GM04504 (cell line): ENCODE data around the gene FNDC11.

Experiments used
- DNase-seq: peaks from one replicate; pipeline ENCODE4 v3.0.0-alpha.2; 2012; ENCODE audit warnings: low read depth

The FNDC11 gene

DNA sequence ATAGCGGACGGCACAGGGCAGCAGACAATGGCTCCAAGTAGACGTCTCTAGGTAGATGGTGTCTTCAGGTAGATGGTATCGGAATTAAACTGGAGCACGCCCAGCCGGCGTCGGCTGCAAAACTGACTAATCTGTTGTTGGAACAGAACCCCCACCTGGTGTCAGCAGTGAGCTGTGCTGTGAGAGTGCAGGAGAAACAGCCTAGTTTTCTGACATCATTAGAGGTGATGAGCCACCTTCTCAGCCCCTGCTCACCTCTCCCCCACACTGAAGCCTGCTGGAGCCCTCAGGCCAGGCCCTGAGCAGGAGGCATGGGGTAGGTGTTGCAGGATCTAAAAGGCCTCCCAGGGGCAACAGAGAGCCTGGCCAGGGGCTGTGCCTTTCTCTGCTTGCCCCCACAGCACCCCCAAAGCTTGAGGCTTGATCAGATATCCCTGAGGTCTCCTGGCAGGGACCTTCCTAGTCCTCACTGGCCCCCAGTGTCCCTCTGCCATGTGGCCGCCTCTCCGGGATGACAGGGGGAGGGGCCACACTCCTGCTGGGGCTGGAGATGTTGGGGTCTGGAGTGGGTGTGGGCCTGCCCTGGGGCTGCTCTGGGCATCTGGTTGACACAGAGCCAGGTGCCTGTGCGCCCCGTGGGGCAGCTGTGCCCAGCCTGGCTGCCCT, 27.0 kb downstream of the FNDC11 start:
- no peak for DNase-seq

DNA sequence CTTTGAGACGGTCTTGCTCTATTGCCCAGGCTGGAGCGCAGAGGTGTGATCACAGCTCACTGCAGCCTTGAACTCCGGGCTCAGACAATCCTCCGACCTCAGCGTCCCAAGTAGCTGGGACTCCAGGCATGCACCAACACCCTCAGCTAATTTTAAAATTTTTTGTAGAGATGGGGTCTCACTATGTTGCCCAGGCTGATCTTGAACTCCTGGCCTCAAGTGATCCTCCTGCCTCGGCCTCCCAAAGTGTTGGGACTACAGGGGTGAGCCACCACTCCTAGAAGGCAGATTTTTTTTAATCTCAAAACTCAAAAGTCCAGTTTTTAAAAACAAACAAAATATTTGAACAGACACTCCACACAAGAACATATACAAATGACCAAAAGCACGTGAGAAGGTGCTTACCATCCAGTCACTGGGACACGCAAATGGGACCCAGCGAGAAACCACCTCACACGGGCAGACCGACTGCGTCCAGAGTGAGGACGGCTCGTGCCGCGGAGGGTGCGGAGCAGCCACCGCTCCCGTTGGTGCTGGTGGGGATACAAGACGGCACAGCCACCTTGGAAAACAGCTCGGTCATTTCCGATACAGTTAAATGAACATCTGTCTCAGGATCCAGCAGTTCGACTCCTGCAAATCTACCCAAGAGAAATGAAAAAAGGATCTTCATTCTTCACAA, 28.6 kb downstream of the FNDC11 start:
- no peak for DNase-seq

DNA sequence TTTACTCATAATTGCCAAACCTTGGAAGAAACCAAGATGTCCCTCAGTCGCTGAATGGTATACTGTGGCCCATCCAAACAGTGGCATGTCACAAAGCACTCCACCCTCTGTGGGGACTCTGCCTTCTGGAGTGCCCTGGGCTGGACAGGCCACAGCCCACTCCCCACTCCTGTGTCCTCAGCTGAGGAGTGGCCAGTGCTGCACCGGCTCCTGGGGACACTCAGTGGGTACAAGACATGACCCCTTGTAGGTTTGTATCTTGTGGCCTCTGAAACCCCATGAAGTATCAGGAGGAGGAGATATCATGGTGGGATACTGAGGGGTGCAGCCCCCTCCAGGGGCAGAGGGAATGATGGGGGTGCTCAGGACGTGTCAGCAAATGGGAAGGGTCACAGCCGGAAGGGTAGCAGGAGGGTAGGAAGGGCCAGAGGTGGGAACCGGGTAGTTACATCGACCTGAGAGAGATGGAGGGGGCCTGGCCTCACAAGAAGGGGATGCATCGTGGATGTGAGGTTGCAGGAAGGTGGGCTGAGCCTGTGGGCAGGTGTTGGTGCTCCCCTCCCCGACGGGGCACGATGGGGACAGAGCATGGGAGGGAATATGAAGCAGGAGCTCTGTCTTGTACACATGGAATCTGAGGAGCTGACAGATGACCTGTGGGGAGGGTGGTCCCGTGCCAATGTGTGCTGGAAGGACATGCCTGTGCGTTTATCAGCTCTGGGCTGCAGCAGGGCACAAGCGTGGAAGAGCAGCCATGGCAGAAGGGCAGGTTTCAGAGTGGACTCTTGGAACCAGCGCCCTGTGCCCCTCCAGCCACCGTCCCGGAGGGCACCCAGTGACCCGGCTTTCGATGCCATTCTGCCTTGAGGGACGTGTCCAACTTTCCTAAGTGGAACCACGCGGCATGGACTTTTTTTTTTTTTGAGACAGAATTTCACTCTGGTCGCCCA, 31.9 kb downstream of the FNDC11 start:
- DNase-seq = no peak

DNA sequence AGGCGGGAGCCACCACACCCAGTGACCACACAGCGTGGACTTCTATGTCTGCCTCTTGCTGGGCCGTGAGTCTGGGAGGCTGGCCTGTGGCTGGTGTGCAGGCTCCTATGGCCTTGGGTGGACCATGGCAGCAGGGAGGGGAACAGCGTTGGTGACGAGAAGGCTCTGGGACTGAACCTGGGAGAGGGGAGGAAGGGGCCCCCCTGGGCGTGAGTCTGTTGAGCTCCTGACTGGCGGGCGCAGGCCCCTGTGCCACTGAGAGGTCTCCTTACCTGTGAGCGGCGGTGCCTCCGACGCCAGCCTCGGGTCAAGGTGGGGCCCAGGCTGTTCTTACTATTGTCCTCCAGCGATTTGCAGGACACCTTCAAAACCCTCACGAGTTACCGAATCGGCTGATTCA, 32.8 kb downstream of the FNDC11 start:
- no peak for DNase-seq

DNA sequence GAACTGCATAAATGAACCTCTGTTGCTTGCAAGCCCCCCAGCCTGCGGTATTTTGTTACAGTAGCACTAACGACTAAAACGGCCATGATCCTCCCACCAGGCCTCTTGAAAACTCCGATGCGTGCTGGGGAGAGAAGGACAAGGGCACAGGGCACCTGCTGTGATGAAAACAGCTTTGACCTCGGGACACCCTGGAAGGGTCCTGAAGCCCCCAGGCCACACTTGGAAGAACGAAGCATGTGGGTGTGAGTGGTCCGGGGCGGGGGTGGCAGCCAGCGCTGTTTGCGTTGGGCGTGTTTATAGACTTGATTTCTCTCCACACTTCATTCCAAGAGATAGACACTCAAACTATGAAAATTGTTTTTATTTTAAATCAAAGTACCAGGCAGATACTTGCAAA, 33.3 kb downstream of the FNDC11 start:
- DNase-seq = no peak

DNA sequence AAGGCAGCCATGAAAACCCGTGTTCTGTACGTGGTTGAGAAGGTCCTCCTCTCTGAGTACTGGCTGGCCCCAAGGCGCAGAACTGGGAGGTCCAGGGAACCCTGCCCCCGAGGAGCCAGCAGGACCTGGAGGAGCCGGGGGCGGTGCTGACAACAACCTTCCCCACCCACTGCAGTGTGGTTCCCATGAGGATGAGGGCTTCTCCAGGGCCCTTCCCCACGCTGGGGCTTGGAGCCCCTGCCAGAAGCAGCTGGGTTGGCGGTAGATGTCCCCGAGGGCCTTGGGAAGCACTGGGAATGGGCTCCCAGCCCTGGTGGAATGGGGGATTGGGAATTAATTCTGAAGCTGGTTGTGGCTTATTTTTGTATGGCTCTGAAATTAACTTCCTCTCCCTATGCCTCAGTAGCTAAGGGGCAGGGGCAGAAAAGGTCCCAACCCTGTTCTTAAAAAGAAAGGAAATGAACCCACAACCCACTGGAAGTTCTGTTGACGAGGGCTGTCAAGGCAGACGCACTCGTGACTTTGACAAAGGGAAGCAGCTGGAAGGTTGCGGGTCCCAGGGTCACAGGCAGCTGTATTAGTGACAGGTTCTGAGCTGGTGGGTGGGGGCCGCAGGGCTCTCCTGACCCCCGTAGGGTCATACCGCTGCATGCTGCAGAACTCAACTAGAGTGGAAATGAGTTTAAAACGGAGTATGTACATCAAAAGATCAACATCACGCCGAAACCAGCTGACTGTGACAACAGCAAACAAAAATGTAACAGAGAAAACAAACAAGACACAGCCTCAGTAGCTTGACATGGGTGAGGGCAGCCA, 34.0 kb downstream of the FNDC11 start:
- DNase-seq = no peak

DNA sequence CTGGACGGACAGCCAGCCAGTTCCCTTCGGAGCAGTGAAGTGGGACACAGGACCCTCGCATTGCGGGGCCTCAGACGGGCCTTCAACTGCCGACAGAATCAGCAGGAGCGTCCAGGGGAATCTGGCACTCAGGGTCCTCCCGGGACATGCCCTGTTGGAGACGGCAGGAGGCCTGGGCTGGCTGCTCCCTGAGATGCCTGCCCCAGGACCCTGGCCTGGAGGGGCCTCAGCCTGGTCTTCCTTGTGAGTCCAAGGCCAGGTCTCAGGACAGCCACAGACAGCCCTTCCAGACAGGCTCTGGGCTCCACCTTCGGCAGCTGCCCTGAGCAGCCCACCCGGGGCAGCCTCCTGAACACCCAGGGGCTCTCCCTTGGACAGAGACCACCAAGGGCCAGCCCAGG, 34.7 kb downstream of the FNDC11 start:
- no peak for DNase-seq

DNA sequence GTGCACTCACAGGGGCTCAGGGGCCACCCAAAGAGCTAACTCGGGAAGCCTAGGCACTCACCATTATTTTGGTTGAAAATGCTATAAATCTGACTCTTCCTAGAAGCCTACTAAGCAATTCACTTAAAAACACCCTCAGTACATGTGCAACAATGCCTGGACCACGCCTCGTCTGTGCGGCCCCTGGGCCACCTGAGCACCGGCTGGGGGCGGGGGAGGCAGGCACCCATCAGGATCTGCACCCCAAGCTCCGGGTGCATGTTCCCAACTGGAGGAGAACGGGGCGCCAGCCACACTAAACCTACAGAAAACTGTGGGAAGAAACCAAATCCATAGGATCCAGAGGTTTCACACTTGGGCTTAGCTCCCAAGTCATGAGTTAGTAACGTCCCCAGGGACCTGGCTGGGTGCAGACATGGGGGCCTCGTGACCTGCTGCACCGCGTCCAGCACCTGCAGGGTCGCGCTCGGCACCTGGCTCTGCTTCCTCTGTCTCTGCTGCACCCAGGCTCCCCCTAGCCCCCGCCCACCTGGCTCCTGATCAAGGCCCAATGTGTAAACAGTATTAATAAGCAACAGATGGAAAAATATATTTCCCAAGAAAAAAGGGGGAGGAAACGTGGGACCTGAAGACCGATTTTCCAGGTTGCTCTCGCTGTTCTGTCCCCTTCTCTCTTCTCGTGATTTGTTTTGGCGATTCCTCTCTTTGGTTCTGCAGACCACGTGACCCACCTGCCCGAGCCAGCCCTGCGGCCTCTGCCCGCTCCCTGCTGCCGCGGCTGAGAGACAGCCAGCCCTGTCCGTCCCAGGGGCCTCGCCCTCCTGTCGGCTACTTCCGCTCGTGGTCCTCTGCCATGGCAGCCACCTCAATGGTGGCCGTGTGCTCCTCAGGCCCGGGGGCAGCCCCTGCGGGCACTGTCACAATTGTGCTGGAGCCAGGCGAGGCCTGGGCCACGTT, 35.6 kb downstream of the FNDC11 start:
- DNase-seq = no peak

DNA sequence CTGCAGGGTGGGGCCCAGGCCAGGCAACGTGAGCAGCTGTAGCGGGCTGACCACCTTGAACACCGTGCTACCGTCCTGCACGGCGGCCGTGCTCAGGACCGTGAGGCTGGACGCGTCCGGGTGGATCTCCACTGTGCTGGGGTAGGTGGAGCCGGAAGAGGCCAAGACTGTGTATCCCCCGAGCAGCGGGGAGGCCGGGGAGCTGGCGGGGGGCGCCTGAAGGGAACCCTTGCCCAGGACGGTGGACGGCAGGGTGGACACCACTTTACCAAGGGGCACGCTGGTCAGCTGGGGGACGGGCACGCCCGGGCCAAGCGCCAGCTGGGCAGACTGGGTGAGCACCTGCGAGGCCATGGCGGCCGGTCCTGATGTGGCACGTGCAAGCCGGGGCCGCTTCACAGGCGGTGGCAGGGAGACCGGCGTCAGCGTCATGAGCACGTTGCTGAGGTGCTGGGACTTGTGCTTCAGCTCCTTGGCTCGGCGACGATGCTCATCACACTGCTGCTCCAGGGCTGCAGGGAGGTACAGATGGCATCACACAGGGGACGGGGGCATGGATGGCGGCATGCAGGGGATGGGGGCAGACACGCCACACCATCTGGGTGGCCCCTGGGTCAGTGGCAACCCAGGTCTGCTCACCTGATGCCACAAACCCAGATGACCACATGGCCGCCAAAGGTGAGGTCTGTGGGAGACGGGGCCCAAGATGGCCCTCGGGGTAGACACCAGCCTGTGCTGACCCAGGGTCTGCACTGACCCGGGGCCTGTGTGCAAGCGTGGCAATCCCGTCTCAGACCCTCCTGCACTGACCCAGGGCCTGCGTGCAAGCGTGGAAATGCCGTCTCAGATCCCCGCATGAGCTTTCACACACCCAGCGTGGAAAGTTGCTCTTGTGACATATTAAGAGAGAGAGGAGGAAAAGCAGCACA, 36.5 kb downstream of the FNDC11 start:
- DNase-seq = no peak

DNA sequence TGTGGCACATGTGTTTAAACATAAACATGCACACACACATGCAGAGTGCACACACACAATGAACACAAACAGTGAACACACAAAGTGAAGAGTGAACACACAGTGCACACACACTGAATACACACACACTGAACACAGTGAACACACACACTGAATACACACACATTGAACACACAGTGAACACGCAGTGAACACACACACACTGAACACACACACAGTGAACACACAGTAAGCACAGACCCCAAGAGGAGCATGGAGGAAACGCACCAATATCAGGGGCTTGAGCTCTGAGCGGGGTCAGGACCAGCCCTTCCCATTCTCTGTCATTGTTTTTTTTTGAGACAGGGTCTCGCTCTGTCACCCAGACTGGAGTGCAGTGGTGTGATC, 37.2 kb downstream of the FNDC11 start:
- no peak for DNase-seq

DNA sequence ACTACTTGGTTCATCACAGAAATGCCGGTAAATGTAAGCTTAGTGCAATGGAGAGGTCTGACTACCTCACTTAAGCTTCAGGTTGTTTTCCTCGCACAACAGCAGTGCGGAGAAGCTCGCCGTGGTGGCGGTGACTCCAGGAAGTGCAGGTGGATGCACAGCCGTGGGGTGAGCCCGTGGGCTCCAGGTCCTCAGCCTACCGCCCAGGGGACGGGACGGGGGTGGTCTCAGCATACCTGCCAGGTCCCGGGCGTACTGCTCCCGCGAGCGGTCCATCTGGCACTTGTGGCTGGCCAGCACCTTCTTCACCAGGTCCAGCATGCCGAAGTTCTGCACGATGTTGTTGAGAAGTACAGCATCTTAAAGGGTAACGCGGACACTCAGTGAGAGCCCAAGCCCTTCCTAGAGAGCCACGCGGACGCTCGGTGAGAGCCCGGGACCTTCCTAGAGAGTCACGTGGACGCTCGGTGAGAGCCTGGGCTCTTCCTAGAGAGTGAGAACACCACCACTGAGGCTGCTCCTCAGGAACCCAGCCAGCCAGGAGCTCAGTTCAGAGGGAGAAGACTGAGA, 37.9 kb downstream of the FNDC11 start:
- DNase-seq = no peak

DNA sequence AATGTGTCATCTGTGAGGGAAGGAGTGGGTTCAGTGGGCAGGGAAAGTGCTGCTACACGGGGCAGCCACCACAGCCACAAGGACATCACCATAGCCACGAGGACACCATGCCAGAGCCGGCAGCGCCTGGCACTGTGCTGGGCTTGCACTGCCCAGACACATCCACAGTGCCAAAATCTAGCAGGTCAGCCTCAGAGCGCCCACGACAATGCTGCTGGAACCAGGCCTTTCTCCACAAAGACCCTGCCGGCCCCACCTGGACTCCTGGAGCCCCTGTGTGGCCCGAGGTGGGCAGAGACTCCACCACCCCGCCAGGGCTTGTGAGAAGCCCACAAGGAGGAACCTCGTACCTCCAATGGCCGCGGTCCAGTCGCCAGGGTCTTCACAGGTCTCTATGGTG, 38.7 kb downstream of the FNDC11 start:
- no peak for DNase-seq

DNA sequence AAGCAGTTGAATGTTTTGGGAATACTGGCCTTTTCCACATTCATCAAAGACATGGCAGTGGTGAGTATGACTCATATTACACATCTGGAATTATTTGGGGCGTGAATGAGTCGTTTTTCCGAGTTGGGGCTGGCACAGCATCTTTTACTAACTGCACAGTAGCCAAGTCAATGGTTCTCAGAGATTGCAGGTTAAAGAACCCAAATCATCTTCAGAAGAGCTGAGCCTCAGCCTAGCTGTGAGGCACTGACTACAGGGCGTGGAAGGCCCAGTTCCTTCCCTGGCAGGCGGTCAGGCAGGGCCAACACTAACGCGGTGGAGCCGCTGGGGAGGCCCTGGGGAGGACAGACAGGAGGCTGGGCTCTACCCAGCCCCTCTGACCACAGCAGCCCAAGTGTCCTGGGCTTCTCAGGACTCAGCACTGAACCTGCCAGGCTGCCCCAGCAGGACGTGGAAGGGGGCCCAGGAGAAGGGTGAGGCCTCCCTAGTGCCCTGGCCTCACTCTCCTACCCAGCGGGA, 40.1 kb downstream of the FNDC11 start:
- DNase-seq = peak; percentile 88

DNA sequence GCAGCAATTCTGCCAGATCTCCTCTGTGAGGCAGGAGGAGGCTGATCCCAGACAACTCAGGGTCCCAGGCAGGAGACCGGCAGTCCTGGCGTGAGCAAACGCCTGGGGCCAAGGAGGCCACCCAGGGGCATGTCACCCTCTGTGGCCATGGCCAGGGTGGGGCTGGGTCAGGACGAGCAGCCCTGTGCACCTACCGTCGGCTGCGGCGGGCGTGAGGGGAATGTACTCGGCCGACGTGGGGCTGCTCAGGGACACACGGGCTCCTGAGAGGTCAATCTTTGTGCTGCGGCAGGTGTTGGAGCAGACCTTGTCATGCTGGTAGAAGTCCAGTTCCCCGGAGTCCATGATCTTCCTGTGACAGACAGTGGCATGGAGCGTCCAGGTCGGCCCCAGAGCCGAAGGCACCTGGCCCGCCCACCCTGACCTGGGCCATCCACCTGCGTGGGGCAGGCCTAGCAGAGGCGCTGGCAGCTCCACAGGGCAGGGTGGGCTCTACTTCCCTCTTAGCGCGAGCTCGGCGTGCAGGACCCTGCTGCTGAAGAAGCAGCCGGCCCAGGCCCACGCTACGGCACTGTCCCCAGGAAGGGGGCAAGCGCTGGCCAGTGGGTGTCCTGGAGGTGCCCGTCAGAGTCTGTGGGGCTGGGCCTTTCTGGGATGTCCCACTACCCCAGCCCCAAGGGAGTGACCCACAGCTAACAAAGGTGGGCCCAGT, 41.6 kb downstream of the FNDC11 start:
- DNase-seq = no peak

DNA sequence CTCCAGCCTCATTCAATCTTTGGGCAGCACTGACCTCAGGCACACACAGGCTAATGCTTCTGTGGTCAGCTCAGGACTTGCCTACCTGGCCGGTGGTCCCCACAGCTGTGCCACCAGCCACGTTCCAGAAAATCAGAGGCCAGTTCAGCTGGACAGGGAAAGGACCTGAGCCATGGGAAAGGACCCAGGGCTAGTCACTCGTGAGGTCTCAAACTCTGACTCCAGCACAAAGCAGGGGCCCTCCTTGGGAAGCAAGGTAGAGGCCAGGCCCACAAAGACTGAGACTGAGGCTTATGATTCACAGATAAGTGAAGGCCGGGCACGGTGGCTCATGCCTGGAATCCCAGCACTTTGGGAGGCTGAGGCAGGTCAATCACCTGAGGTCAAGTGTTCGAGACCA, 42.5 kb downstream of the FNDC11 start:
- DNase-seq = no peak

DNA sequence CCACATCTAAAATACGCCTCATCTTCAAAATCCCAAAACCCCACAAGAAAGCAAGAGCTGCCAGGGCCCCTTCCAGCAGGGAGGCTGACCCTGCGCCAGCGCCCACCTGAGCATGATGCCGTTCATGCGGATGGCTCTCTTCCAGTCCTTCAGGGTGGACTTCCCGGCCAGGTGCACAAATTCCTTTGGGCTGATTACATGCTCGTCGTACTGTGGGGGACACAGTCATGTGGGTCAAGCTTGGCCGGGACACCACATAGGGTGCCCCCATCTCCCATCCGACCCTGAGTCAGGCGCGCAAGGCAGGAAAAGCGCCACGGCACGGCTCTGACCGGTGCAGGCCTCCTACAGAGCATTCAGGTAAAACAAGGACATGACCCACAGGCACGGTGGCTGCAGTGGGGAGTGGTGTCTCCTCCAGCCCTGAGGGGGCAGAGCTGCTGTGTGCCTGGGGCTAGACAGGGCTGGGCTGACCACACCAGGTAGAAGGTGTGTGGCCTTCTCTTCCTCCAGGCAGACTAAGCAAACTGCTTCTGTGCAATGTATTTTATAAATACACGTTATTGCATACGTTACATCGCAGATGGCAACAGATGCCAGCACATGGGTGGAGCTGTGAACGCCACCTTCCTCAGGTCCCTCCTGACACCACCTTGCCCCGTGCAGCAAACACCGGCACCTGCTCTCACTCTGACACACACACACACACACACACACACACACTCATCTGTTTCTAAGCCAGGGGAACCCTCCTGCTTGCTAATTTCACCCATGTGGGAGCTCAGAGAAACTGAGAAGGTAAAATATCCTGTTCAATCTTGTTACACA, 43.9 kb downstream of the FNDC11 start:
- no peak for DNase-seq
